GM18519 (cell line): ENCODE results near the gene OR13C5.

ENCODE experiments used
- ATAC-seq: cut with Tn5 transposase; IDR thresholded peaks from one replicate; pipeline ENCODE4 v1.9.1; 2021; ENCODE audit warnings: mild to moderate bottlenecking, moderate library complexity; ENCODE audit not compliant: unreplicated experiment, low FRiP score

OR13C5 gene

GRCh38 chr9:104555521-104555920 lies 43.7 kb downstream of the OR13C5 start:
- ATAC-seq: no peak

GRCh38 chr9:104553261-104553660 lies 46.0 kb downstream of the OR13C5 start:
- ATAC-seq: no peak
